Fibroblast of lung (primary cell): ENCODE data around the gene YWHAG. TPM values are rescaled to one million over a fixed set of nuclear protein-coding genes. Genes with fewer than 3 reads are reported as not detected.

Experiments
- DNase-seq, 2 donors: peaks; one replicate each; pipeline versions ENCODE4 v3.0.0 to v3.0.0-alpha.2; 2010; ENCODE audit warnings: low read depth in 2 of 2
- H2AFZ ChIP-seq: 2 replicates; pipeline ENCODE4 v1.5.1; 2012; ENCODE audit warnings: low read length, control low read depth, inconsistent platforms
- H3K27ac ChIP-seq: 2 replicates; pipeline ENCODE4 v1.5.1; 2011; ENCODE audit warnings: low read length, control low read depth; ENCODE audit not compliant: insufficient read depth
- H3K27me3 ChIP-seq: 2 replicates; pipeline ENCODE4 v1.5.1; 2011; ENCODE audit warnings: mild to moderate bottlenecking, low read length; ENCODE audit not compliant: control insufficient read depth, insufficient read depth
- H3K36me3 ChIP-seq: 2 replicates; pipeline ENCODE4 v1.5.1; 2011; ENCODE audit warnings: low read length; ENCODE audit not compliant: control insufficient read depth, insufficient read depth
- H3K4me1 ChIP-seq: 2 replicates; pipeline ENCODE4 v1.5.1; 2011; ENCODE audit warnings: low read length; ENCODE audit not compliant: control insufficient read depth, insufficient read depth; ENCODE audit errors: extremely low read depth
- H3K4me2 ChIP-seq: 2 replicates; pipeline ENCODE4 v1.5.1; 2011; ENCODE audit warnings: low read length, control low read depth; ENCODE audit not compliant: insufficient read depth; ENCODE audit errors: extremely low read depth
- H3K4me3 ChIP-seq, 4 experiments: fragments of 200-600 bp in 1 of 4; sonication (generic) in 1 of 4; replicated peaks in 1 of 4; 2 replicates each; pipeline ENCODE4 v1.5.1; 2011 to 2016; ENCODE audit warnings: low read length in 4 of 4, low read depth in 3 of 4, mild to moderate bottlenecking in 3 of 4, control low read depth in 2 of 4, inconsistent platforms in 1 of 4, mixed read lengths in 1 of 4; ENCODE audit not compliant: insufficient read depth in 1 of 4; ENCODE audit errors: control extremely low read depth in 1 of 4
- H3K79me2 ChIP-seq: 2 replicates; pipeline ENCODE4 v1.5.1; 2012; ENCODE audit warnings: mild to moderate bottlenecking, low read length, inconsistent platforms; ENCODE audit not compliant: control insufficient read depth, insufficient read depth
- H3K9ac ChIP-seq: 2 replicates; pipeline ENCODE4 v1.5.1; 2011; ENCODE audit warnings: mild to moderate bottlenecking, low read length, control low read depth; ENCODE audit not compliant: insufficient read depth
- H3K9me3 ChIP-seq: 2 replicates; pipeline ENCODE4 v1.5.1; 2012; ENCODE audit warnings: low read depth, low read length; ENCODE audit not compliant: control insufficient read depth, insufficient read depth
- H4K20me1 ChIP-seq: 2 replicates; pipeline ENCODE4 v1.5.1; 2011; ENCODE audit warnings: low read length; ENCODE audit not compliant: control insufficient read depth, insufficient read depth; ENCODE audit errors: extremely low read depth
- CTCF ChIP-seq, 2 donors: IDR thresholded peaks in 1 of 2; conservative IDR thresholded peaks in 1 of 2; 1 replicate in 1 of 2; 2 replicates in 1 of 2; pipeline ENCODE4 v1.5.1; 2011 to 2012; ENCODE audit warnings: low read length in 2 of 2, control low read depth in 1 of 2, inconsistent platforms in 1 of 2, low read depth in 1 of 2, mild to moderate bottlenecking in 1 of 2
- EZH2 ChIP-seq: IDR thresholded peaks from 2 replicates; pipeline ENCODE4 v1.5.1; 2012; ENCODE audit warnings: low read length, control low read depth, mild to moderate bottlenecking; ENCODE audit errors: missing control alignments
- polyA plus RNA-seq, 2 donors: library from polyadenylated mRNA; depleted of rRNA in 1 of 2; stranded (reverse) in 1 of 2; unstranded in 1 of 2; fragments of >200 nt; gene quantifications; 2 replicates each; pipeline ENCODE4 v1.2.1, GENCODE V29; 2011 to 2012; ENCODE audit warnings: missing spikeins in 1 of 2
- total RNA-seq: library from RNA; depleted of rRNA; stranded (reverse); fragments of >200 nt; gene quantifications from 2 replicates; pipeline ENCODE4 v1.2.1, GENCODE V29; 2014

The YWHAG gene
- total and polyA plus RNA-seq, 2 donors (not counting 1 experiment from before 2014, with no cell fraction given), result 68.4 to 80.4 TPM

DNA sequence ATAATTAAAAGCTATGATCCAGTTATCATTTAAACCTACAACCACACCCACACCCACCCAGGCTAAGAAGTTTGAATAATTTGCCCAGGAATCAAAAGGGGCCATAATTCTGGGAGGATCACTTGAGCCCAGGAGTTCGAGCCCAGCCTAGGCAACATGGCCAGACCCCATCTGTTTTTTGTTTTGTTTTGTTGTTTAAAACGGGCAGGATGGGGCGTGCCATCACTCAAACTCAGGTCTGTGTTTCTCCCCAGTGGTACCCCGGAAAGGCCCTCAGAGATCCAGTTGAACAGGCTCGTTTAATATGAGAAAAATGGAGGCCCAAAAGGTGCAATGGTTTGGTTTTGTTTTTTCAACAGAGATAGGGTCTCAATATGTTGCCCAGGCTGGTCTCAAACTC, 33.0 kb downstream of the YWHAG start:
- DNase-seq, result no peak
- Histone ChIP-seq H3K4me3 (no peak overlapping the region), H3K27me3 (no peaks in the 10 kb centered on the region), H3K4me2 (no peak overlapping the region), H3K9ac (no peak overlapping the region), H3K36me3 (peaks cover 23% of the 10 kb centered on the region), H3K4me1 (peaks cover 7% of the 10 kb centered on the region), H3K79me2 (peaks cover 64% of the 10 kb centered on the region), H4K20me1 (no peaks in the 10 kb centered on the region), H3K27ac (no peak overlapping the region), H2AFZ (no peak overlapping the region), H3K9me3 (no peaks in the 10 kb centered on the region)
- TF ChIP-seq EZH2 (no peak), CTCF (conservative IDR thresholded peaks at IDR 0.05 in 1 of 2, IDR thresholded peaks at IDR 0.05 in 1 of 2; ENCODE audit: low read depth in 1 of 2, low read length in 2 of 2) (no peak)

DNA sequence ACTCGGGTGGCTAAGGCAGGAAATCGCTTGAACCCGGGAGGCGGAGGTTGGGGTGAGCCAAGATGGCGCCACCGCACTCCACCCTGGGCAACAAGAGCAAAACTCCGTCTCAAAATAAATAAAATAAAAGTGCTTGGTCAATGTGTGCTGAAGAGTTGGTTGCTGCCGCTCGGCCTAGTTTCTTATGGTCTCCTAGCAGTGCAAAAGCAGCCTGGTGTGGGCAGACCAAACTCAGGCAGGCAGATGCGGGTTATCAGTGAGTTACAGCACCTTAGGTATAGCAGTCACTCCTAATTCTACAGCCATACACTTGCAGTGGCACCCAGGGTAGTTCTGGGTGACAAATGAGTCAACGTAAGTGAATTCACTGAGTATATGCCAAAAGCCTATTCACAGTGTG, 33.7 kb downstream of the YWHAG start:
- H3K36me3 ChIP-seq, result peaks cover 20% of the 10 kb centered on the region

More for the DNA sequence above, 33.7 kb downstream of the YWHAG start:
- Histone ChIP-seq H3K9me3 (no peaks in the 10 kb centered on the region), H2AFZ (no peak overlapping the region), H3K27ac (no peak overlapping the region), H4K20me1 (no peaks in the 10 kb centered on the region), H3K9ac (no peak overlapping the region), H3K4me1 (peaks cover 8% of the 10 kb centered on the region), H3K27me3 (no peaks in the 10 kb centered on the region), H3K4me3 (no peak overlapping the region), H3K79me2 (peaks cover 59% of the 10 kb centered on the region), H3K4me2 (no peak overlapping the region)
- DNase-seq, result no peak
- TF ChIP-seq CTCF (conservative IDR thresholded peaks at IDR 0.05 in 1 of 2, IDR thresholded peaks at IDR 0.05 in 1 of 2; ENCODE audit: low read depth in 1 of 2, low read length in 2 of 2), result no peak
- no peak for TF ChIP-seq EZH2
